T47D (cell line): ENCODE measurements around the gene SMIM32.

Experiments used
- DNase-seq, 2 experiments: peaks; one replicate each; pipeline versions ENCODE4 v3.0.0 to v3.0.0-alpha.2; 2011 to 2012; ENCODE audit warnings: low read depth in 1 of 2, low spot score in 1 of 2
- JUND ChIP-seq: IDR thresholded peaks from 2 replicates; pipeline ENCODE4 v1.6.1; 2012; ENCODE audit warnings: low read depth
- in situ Hi-C: cut with HindIII; loops from 2 replicates; pipeline ENCODE4 v1.10.0; 2016; ENCODE audit warnings: low sequenced_read_pairs, low pct_unique_long_range_greater_than_20kb

SMIM32 gene

DNA sequence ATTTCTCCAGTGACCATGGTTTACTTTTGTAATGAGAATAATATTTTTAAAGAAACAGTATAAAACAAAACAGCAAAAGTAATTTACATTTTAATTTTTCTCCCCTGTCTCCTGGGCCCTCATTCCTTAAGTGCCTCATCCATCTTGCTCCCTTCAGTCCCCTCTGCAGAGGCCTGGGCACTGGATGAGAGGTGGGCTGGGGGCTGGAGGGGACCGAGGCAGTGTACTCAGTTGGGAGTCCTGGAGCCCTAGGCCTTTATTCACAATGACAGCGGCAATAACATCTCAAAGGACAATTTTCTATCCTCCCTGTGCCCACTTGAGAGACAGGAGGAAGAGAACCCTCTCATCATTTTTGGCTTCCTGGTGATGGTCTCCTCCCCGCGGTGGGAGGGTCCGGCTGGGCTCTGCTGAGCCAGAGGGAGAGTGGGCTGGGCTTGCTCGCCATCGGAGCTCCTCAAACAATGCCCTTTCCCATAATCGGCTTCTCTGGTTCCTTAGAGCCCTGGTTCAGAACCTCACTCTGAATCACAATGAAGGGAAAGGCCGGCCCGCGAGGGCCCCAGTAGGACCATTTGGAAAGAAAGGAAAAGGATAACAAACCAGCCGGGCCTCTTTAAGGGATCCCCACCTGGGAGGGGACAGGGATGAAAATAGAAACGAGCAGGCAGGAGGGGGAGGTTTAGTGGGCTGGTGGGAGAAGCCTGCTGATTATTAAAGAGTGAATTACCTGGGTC lies 9.7 kb upstream of the SMIM32 start:
- no peak for TF ChIP-seq JUND
- in situ Hi-C loops, result no loop called here
- no peak for DNase-seq

GRCh38 chr5:136201870-136202269 lies 8.9 kb upstream of the SMIM32 start:
- in situ Hi-C loops, result no loop called here
- DNase-seq, result no peak
- no peak for TF ChIP-seq JUND

- no peak for TF ChIP-seq JUND
- DNase-seq, result no peak
- in situ Hi-C loops, result no loop called here
These were observed 7.8 kb upstream of the SMIM32 start for GRCh38 chr5:136200761-136201160.

GRCh38 chr5:136200130-136200529 lies 7.2 kb upstream of the SMIM32 start:
- in situ Hi-C loops, result no loop called here
- no peak for DNase-seq
- no peak for TF ChIP-seq JUND

DNA sequence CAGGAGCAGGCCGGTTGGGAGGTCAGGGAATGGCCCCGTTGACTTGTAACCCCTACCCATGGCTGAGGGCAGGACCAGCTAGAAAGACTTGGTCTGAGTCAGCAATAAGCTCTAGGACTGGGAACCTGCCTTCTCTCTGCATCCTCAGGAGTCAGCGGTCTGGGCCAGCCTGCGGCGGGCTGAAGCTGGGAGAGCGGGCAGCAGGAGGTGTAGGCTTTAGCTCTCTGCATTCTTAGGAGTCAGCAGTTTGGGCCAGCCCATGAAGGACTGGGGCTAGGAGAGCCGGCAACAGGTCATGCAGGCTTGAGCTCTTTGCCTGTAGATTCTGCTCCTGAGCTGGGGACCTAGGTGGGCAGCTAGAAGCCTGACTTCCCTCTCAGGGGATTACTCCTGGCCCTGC lies 6.4 kb upstream of the SMIM32 start:
- TF ChIP-seq JUND, result no peak
- in situ Hi-C loops, result no loop called here
- DNase-seq, result no peak

DNA sequence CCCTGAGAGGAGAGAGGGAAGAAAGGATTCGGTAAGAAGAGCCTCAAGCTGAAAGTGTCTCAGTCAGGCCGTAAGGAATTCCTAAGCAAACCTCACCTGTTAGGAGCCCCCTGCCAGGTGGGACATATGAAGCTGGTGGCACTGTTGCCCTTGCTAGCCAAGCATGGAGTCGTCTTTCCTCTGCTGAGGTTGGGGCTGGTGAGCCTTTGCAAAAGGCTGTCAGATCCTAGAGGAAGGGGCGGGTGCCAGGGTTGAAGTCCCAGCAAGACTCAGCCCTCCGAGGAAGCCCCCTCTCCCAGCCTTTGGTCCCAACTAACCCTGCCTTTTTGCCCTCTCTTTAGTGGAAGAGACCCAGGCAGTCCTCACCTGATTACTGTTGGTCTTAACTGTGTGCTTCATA lies 5.5 kb upstream of the SMIM32 start:
- in situ Hi-C loops, result no loop called here
- no peak for TF ChIP-seq JUND
- DNase-seq, result no peak

GRCh38 chr5:136197462-136198142 lies 4.6 kb upstream of the SMIM32 start:
- TF ChIP-seq JUND, result no peak
- DNase-seq, result peak in 1 of 2 experiments; percentile 51
- in situ Hi-C loops, result no loop called here

- in situ Hi-C loops, result no loop called here
- peak in 1 of 2 experiments; percentile 3 for DNase-seq
- TF ChIP-seq JUND, result no peak
These were observed 3.2 kb upstream of the SMIM32 start for GRCh38 chr5:136195971-136196820.

DNA sequence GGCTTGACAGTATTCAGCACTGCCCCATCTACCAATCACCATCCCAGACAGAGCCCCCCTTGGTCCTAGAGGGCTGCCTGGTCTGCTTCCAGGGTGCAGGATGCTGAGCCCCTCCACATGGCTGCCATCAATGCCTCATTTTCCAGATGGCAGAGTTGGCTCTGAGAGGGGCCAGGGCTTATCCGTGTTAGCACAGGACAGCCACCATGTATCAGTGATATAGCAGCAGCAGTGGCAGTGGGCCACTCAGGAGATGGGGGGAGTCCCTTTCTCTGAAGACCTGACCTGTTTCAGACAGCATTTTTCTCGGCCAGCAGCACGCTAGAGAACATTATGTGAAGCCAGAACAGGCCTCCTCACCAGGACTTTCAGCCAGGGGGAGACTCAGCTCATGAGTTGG lies 1.6 kb upstream of the SMIM32 start:
- TF ChIP-seq JUND, result no peak
- DNase-seq, result no peak
- in situ Hi-C loops, result no loop called here

GRCh38 chr5:136193322-136193935 lies 467 bp upstream of the SMIM32 start:
- TF ChIP-seq JUND, result no peak
- in situ Hi-C loops, result no loop called here
- DNase-seq, result no peak

- TF ChIP-seq JUND, result no peak
- DNase-seq, result no peak
- in situ Hi-C loops, result no loop called here
These were observed 892 bp downstream of the SMIM32 start for GRCh38 chr5:136192015-136192525.

- in situ Hi-C loops, result no loop called here
- DNase-seq, result no peak
These were observed 1.5 kb downstream of the SMIM32 start for GRCh38 chr5:136191304-136192014.

More at GRCh38 chr5:136191304-136192014, 1.5 kb downstream of the SMIM32 start:
- no peak for TF ChIP-seq JUND
